ENCODE measurements around the gene CNOT6L. TPM values are rescaled to one million over a fixed set of nuclear protein-coding genes. Genes with fewer than 3 reads are reported as not detected.
"Not testable (repeated sequence)": the region's sequence is repeated elsewhere in the genome, so short reads cannot be mapped to it uniquely, and the experiment has no call there.

CNOT6L gene
- total RNA-seq (10 to 100 TPM; 21.9 to 27.1 (median 22.9) TPM), polyA plus RNA-seq (3.6 TPM)
- long read RNA-seq, donor 1, full-length matches to known transcripts: 12 of 17 reads
- long read RNA-seq, donor 1, partial matches to known transcripts: 3 of 17 reads
- long read RNA-seq, donor 1, other reads (novel, unspliced or antisense): 2 of 17 reads
- long read RNA-seq, donor 2, partial matches to known transcripts: 1 of 5 reads
- long read RNA-seq, donor 2, other reads (novel, unspliced or antisense): 3 of 5 reads
- long read RNA-seq, donor 3, full-length matches to known transcripts: 7 of 19 reads
- long read RNA-seq, donor 3, partial matches to known transcripts: 2 of 19 reads
- long read RNA-seq, donor 3, other reads (novel, unspliced or antisense): 10 of 19 reads
- long read RNA-seq, donor 4: 0 reads

- WGBS: under 1% methylated on average over 89 of the region's 89 CpGs
- DNase-seq: peak; percentile 79 to 92 (median 91)
- Histone ChIP-seq H3K27me3 (ENCODE audit: control insufficient read depth, insufficient read depth) (no peaks in the 10 kb centered on the region), H3K4me3 (ENCODE audit: low read length) (peak within 1 kb of the TSS; percentile 93), H3K9me3 (ENCODE audit: control insufficient read depth, low read length) (no peaks in the 10 kb centered on the region), H3K27ac (ENCODE audit: low read length) (peak within 1 kb of the TSS; percentile 99), H3K4me1 (ENCODE audit: control insufficient read depth, insufficient read depth, low read length) (no peaks in the 10 kb centered on the region)
- intact Hi-C loops (cut with DNase I): loop anchor here in 1 of 4 donors (5.0 kb wide), 1 partner anchor 43 kb away; the partner anchor contains the start of gene MRPL1
- peak; percentile 79 to 84 for ATAC-seq
These were observed at the start of gene CNOT6L for GRCh38 chr4:77818602-77819403. Gene CNOT6L, minus strand, starts transcription at chr4:77819368. Its CDS starts 60 bp downstream, at chr4:77819308.

GRCh38 chr4:77865259-77865658 lies 46.1 kb upstream of the CNOT6L start:
- no peak overlapping the region for H3K4me3 ChIP-seq (ENCODE audit: low read length)
- no peaks in the 10 kb centered on the region for H3K27me3 ChIP-seq (ENCODE audit: control insufficient read depth, insufficient read depth)
- H3K4me1 ChIP-seq (ENCODE audit: control insufficient read depth, insufficient read depth, low read length): peaks cover 5% of the 10 kb centered on the region
- no peak overlapping the region for H3K27ac ChIP-seq (ENCODE audit: low read length)
- intact Hi-C loops (cut with DNase I): no loop called here
- DNase-seq (no peak), ATAC-seq (no peak)
- 87% methylated on average over 3 of the region's 3 CpGs for WGBS
- H3K9me3 ChIP-seq (ENCODE audit: control insufficient read depth, low read length): no peaks in the 10 kb centered on the region

- ATAC-seq; H3K9me3 ChIP-seq (ENCODE audit: control insufficient read depth, low read length); H3K4me1 ChIP-seq (ENCODE audit: control insufficient read depth, insufficient read depth, low read length); H3K27me3 ChIP-seq (ENCODE audit: control insufficient read depth, insufficient read depth); DNase-seq; H3K27ac ChIP-seq (ENCODE audit: low read length): not testable (repeated sequence)
- WGBS: 37% methylated on average over 14 of the region's 14 CpGs
- intact Hi-C loops (cut with DNase I): loop anchor here in 1 of 4 donors (5.0 kb wide), 1 partner anchor 46 kb away; the partner anchor contains the start of gene CNOT6L
- H3K4me3 ChIP-seq (ENCODE audit: low read length): peak overlapping the region; percentile 97
These were observed 44.2 kb upstream of the CNOT6L start for GRCh38 chr4:77863341-77863740.

GRCh38 chr4:77862478-77863216 lies 43.5 kb upstream of the CNOT6L start, which contains the start of gene MRPL1:
Gene MRPL1, plus strand, starts transcription at chr4:77862830. Its CDS starts 19 bp downstream, at chr4:77862849.
- Histone ChIP-seq H3K27me3 (ENCODE audit: control insufficient read depth, insufficient read depth) (no peaks in the 10 kb centered on the region), H3K27ac (ENCODE audit: low read length) (peak within 1 kb of the TSS; percentile 100), H3K4me3 (ENCODE audit: low read length) (peak within 1 kb of the TSS; percentile 97), H3K9me3 (ENCODE audit: control insufficient read depth, low read length) (no peaks in the 10 kb centered on the region), H3K4me1 (ENCODE audit: control insufficient read depth, insufficient read depth, low read length) (peaks cover 2% of the 10 kb centered on the region)
- DNase-seq (peak; percentile 87 to 94 (median 92)), ATAC-seq (peak; percentile 96 to 97)
- under 1% methylated on average over 33 of the region's 33 CpGs for WGBS
- intact Hi-C loops (cut with DNase I): loop anchor here in 1 of 4 donors (5.0 kb wide), 1 partner anchor 45 kb away; the partner anchor contains the start of gene CNOT6L

GRCh38 chr4:77861495-77861894 lies 42.3 kb upstream of the CNOT6L start:
- Histone ChIP-seq H3K27me3 (ENCODE audit: control insufficient read depth, insufficient read depth) (no peaks in the 10 kb centered on the region), H3K27ac (ENCODE audit: low read length) (peak overlapping the region; percentile 77), H3K4me1 (ENCODE audit: control insufficient read depth, insufficient read depth, low read length) (peaks cover 2% of the 10 kb centered on the region), H3K9me3 (ENCODE audit: control insufficient read depth, low read length) (no peaks in the 10 kb centered on the region), H3K4me3 (ENCODE audit: low read length) (peak overlapping the region; percentile 97)
- no peak for DNase-seq
- 93% methylated on average over 1 of the region's 1 CpG for WGBS
- ATAC-seq: no peak
- intact Hi-C loops (cut with DNase I): loop anchor here in 1 of 4 donors (5.0 kb wide), 1 partner anchor 44 kb away; the partner anchor contains the start of gene CNOT6L

GRCh38 chr4:77859256-77859655 lies 40.1 kb upstream of the CNOT6L start:
- ATAC-seq (no peak), DNase-seq (no peak)
- WGBS: 98% methylated on average over 3 of the region's 3 CpGs
- Histone ChIP-seq H3K4me1 (ENCODE audit: control insufficient read depth, insufficient read depth, low read length) (peaks cover 2% of the 10 kb centered on the region), H3K4me3 (ENCODE audit: low read length) (no peak overlapping the region), H3K27ac (ENCODE audit: low read length) (no peak overlapping the region), H3K9me3 (ENCODE audit: control insufficient read depth, low read length) (no peaks in the 10 kb centered on the region), H3K27me3 (ENCODE audit: control insufficient read depth, insufficient read depth) (no peaks in the 10 kb centered on the region)
- intact Hi-C loops (cut with DNase I): no loop called here

- H3K27ac ChIP-seq (ENCODE audit: low read length): no peak overlapping the region
- H3K9me3 ChIP-seq (ENCODE audit: control insufficient read depth, low read length): no peaks in the 10 kb centered on the region
- ATAC-seq (no peak), DNase-seq (no peak)
- H3K27me3 ChIP-seq (ENCODE audit: control insufficient read depth, insufficient read depth): no peaks in the 10 kb centered on the region
- H3K4me3 ChIP-seq (ENCODE audit: low read length): no peak overlapping the region
- no peaks in the 10 kb centered on the region for H3K4me1 ChIP-seq (ENCODE audit: control insufficient read depth, insufficient read depth, low read length)
- intact Hi-C loops (cut with DNase I): no loop called here
- 79% methylated on average over 1 of the region's 1 CpG for WGBS
These were observed 37.0 kb upstream of the CNOT6L start for GRCh38 chr4:77856152-77856551.

GRCh38 chr4:77854431-77855111 lies 35.4 kb upstream of the CNOT6L start:
- Histone ChIP-seq H3K27me3 (ENCODE audit: control insufficient read depth, insufficient read depth) (no peaks in the 10 kb centered on the region), H3K4me3 (ENCODE audit: low read length) (no peak overlapping the region), H3K27ac (ENCODE audit: low read length) (peak overlapping the region; percentile 68), H3K9me3 (ENCODE audit: control insufficient read depth, low read length) (no peaks in the 10 kb centered on the region), H3K4me1 (ENCODE audit: control insufficient read depth, insufficient read depth, low read length) (no peaks in the 10 kb centered on the region)
- peak; percentile 74 to 94 for ATAC-seq
- WGBS: 54% methylated on average over 7 of the region's 7 CpGs
- no peak for DNase-seq
- intact Hi-C loops (cut with DNase I): no loop called here

GRCh38 chr4:77852892-77853495 lies 33.8 kb upstream of the CNOT6L start:
- Histone ChIP-seq H3K27me3 (ENCODE audit: control insufficient read depth, insufficient read depth) (no peaks in the 10 kb centered on the region), H3K27ac (ENCODE audit: low read length) (peak overlapping the region; percentile 2), H3K4me1 (ENCODE audit: control insufficient read depth, insufficient read depth, low read length) (no peaks in the 10 kb centered on the region), H3K4me3 (ENCODE audit: low read length) (no peak overlapping the region), H3K9me3 (ENCODE audit: control insufficient read depth, low read length) (no peaks in the 10 kb centered on the region)
- DNase-seq: no peak
- ATAC-seq: no peak
- intact Hi-C loops (cut with DNase I): no loop called here
- WGBS: 60% methylated on average over 7 of the region's 7 CpGs

All from right cardiac atrium (tissue), 5 donors.